ENCODE measurements around the gene SEC22C.

DNA sequence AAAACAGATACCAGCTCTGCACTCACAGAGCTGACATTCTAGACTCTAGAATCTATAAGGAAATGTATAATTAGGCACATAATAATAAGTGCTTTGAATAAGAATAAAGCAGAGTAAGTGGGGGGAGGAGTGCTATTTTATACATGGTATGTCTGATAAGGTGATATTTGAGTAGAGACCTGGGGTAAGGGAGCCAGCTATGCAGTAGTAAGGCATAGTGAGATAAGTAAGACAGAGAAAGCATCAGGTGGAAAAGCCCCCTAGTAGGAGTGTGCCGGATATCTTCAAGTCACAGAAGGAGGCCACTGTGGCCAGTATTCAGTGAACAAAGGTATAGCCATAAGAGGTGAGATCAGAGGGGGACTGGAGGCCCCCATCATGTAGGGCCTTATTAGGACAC is 11.9 kb upstream of the SEC22C start:
- TF ChIP-seq, protein P1, sequence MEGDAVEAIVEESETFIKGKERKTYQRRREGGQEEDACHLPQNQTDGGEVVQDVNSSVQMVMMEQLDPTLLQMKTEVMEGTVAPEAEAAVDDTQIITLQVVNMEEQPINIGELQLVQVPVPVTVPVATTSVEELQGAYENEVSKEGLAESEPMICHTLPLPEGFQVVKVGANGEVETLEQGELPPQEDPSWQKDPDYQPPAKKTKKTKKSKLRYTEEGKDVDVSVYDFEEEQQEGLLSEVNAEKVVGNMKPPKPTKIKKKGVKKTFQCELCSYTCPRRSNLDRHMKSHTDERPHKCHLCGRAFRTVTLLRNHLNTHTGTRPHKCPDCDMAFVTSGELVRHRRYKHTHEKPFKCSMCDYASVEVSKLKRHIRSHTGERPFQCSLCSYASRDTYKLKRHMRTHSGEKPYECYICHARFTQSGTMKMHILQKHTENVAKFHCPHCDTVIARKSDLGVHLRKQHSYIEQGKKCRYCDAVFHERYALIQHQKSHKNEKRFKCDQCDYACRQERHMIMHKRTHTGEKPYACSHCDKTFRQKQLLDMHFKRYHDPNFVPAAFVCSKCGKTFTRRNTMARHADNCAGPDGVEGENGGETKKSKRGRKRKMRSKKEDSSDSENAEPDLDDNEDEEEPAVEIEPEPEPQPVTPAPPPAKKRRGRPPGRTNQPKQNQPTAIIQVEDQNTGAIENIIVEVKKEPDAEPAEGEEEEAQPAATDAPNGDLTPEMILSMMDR (IDR thresholded peaks at IDR 0.05), result no peak
- TF ChIP-seq SIN3A (IDR thresholded peaks at IDR 0.05; ENCODE audit: borderline replicate concordance, low read depth, low read length) (no peak), POLR2AphosphoS5 (IDR thresholded peaks at IDR 0.05; ENCODE audit: low read depth, low read length) (no peak), RAD21 (IDR thresholded peaks at IDR 0.05; ENCODE audit: low read length) (no peak), GABPA (IDR thresholded peaks at IDR 0.05; ENCODE audit: low read depth) (no peak)
- TF ChIP-seq, protein P2, sequence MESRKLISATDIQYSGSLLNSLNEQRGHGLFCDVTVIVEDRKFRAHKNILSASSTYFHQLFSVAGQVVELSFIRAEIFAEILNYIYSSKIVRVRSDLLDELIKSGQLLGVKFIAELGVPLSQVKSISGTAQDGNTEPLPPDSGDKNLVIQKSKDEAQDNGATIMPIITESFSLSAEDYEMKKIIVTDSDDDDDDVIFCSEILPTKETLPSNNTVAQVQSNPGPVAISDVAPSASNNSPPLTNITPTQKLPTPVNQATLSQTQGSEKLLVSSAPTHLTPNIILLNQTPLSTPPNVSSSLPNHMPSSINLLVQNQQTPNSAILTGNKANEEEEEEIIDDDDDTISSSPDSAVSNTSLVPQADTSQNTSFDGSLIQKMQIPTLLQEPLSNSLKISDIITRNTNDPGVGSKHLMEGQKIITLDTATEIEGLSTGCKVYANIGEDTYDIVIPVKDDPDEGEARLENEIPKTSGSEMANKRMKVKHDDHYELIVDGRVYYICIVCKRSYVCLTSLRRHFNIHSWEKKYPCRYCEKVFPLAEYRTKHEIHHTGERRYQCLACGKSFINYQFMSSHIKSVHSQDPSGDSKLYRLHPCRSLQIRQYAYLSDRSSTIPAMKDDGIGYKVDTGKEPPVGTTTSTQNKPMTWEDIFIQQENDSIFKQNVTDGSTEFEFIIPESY (IDR thresholded peaks at IDR 0.05; ENCODE audit: borderline replicate concordance, low read depth), result no peak

Measured in SK-N-SH (cell line).